Naive thymus-derived CD8-positive, alpha-beta T cell (primary cell): Measurements from ENCODE around the gene FNIP2. TPM values are rescaled to one million over a fixed set of nuclear protein-coding genes. Genes with fewer than 3 reads are reported as not detected.
A peak's percentile ranks its signal among the peaks of the same experiment; 100 is the strongest.

Experiments
- ATAC-seq, 2 donors: fragments of 150-1000 bp; cut with Tn5 transposase in 1 of 2; sonication (Bioruptor Pico), chemical (Tn5 transposase) in 1 of 2; 1 replicate in 1 of 2; 2 replicates in 1 of 2; pipeline ENCODE4 v1.10.0; 2021; ENCODE audit warnings: mild to moderate bottlenecking in 2 of 2, moderate library complexity in 2 of 2
- POLR2A ChIA-PET: fragments of 350-600 bp; sonication (Branson Sonifier 250); formaldehyde crosslinking; loops from one replicate; lab custom pipeline; 2021; ENCODE audit warnings: antibody characterized with exemption; lab: Charles Lee
- DNase-seq, 10 donors: peaks; one replicate each; pipeline versions ENCODE4 v3.0.0 to v3.0.0-alpha.2; 2020 to 2022
- H3K27ac Mint-ChIP-seq, 10 donors: one replicate each; pipeline ENCODE4 v1.8.0; 2020 to 2022; ENCODE audit warnings: mild to moderate bottlenecking in 10 of 10, mixed read lengths in 10 of 10, moderate library complexity in 4 of 10, inconsistent platforms in 1 of 10
- H3K27me3 Mint-ChIP-seq, 5 donors: one replicate each; pipeline ENCODE4 v1.8.0; 2021 to 2022; ENCODE audit warnings: mixed read lengths in 5 of 5
- H3K36me3 Mint-ChIP-seq, 3 donors: one replicate each; pipeline ENCODE4 v1.8.0; 2020 to 2022; ENCODE audit warnings: mixed read lengths in 3 of 3, mild to moderate bottlenecking in 2 of 3, inconsistent platforms in 1 of 3
- H3K4me1 Mint-ChIP-seq, 4 donors: one replicate each; pipeline ENCODE4 v1.8.0; 2021 to 2022; ENCODE audit warnings: mixed read lengths in 4 of 4
- H3K4me3 Mint-ChIP-seq, 10 donors: one replicate each; pipeline ENCODE4 v1.8.0; 2020 to 2022; ENCODE audit warnings: mild to moderate bottlenecking in 10 of 10, mixed read lengths in 10 of 10, moderate library complexity in 6 of 10, inconsistent platforms in 1 of 10
- H3K9me3 Mint-ChIP-seq, 9 donors: one replicate each; pipeline ENCODE4 v1.8.0; 2020 to 2022; ENCODE audit warnings: mixed read lengths in 9 of 9, mild to moderate bottlenecking in 3 of 9, inconsistent platforms in 1 of 9, moderate library complexity in 1 of 9
- polyA plus RNA-seq, 3 donors: library from polyadenylated mRNA; unstranded; fragments of 300-500 nt; fragmentation: Illumina TruSeq; gene quantifications; one replicate each; pipeline ENCODE4 v1.2.3, GENCODE V29; 2021
- total RNA-seq, 8 experiments: library from RNA in 2 of 8; stranded (reverse) in 2 of 8; gene quantifications; one replicate each; pipeline ENCODE4 v1.2.3 and lab custom pipeline; 2021 to 2026

The FNIP2 gene
- total and polyA plus RNA-seq, 5 experiments from 2014 or later: 2.5 to 10.1 (median 6.7) TPM

DNA sequence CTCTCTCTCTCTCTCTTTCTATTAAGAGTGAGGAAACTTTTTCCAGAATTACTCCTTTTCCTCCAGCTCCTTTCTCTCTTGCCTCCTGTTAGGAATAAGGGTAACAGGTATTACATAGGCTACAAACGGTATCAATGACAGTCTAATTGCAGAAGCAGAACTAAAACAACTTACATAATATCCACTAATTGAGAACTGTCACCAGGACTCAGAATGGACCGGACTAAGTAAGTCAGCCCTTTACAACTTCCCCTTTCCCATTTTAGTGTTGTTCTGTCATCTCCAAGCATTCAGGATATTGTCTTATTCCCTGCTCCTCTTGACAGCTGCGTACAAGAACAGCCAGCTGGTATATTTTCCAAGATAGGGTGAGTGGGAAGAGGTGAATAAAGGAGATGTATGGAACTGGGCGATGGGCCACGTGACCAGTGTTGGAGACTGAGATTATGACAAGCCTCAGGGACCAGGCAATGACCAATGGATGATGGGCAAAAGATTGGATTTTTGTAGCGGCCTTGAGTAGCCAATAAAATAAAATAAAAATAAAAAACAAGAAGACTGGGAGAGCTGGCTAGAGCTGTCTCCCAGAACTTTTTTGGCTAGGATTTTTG, 2.3 kb upstream of the FNIP2 start:
- H3K27ac Mint-ChIP-seq: peak overlapping the region in 2 of 10 donors; percentile 79 to 82
- H3K4me1 Mint-ChIP-seq: peaks cover 3 to 34% (median 29%) of the 10 kb centered on the region in 4 donors
- H3K9me3 Mint-ChIP-seq: no peaks in the 10 kb centered on the region
- POLR2A ChIA-PET: no interaction called here
- H3K4me3 Mint-ChIP-seq: peak overlapping the region in 3 of 10 donors; percentile 8 to 69 (median 19)
- ATAC-seq (no peak), DNase-seq (no peak)
- peaks cover 0 to 16% (median 4%) of the 10 kb centered on the region in 5 donors for H3K27me3 Mint-ChIP-seq
- H3K36me3 Mint-ChIP-seq: no peaks in the 10 kb centered on the region

- DNase-seq (no peak), ATAC-seq (no peak)
- H3K36me3 Mint-ChIP-seq: no peaks in the 10 kb centered on the region
- H3K9me3 Mint-ChIP-seq: no peaks in the 10 kb centered on the region
- H3K4me3 Mint-ChIP-seq: peak overlapping the region in 8 of 10 donors; percentile 7 to 100 (median 84)
- H3K27ac Mint-ChIP-seq: peak overlapping the region in 7 of 10 donors; percentile 52 to 97 (median 93)
- H3K4me1 Mint-ChIP-seq: peaks cover 7 to 41% (median 36%) of the 10 kb centered on the region in 4 donors
- POLR2A ChIA-PET: interaction anchor here (2.4 kb wide), 1 partner anchor 11 kb away, joined by 7 read pairs; no protein-coding TSS in a partner anchor
- H3K27me3 Mint-ChIP-seq: peaks cover 0 to 14% (median 0%) of the 10 kb centered on the region in 5 donors
Measured at GRCh38 chr4:158767451-158767850, 1.4 kb upstream of the FNIP2 start.

DNA sequence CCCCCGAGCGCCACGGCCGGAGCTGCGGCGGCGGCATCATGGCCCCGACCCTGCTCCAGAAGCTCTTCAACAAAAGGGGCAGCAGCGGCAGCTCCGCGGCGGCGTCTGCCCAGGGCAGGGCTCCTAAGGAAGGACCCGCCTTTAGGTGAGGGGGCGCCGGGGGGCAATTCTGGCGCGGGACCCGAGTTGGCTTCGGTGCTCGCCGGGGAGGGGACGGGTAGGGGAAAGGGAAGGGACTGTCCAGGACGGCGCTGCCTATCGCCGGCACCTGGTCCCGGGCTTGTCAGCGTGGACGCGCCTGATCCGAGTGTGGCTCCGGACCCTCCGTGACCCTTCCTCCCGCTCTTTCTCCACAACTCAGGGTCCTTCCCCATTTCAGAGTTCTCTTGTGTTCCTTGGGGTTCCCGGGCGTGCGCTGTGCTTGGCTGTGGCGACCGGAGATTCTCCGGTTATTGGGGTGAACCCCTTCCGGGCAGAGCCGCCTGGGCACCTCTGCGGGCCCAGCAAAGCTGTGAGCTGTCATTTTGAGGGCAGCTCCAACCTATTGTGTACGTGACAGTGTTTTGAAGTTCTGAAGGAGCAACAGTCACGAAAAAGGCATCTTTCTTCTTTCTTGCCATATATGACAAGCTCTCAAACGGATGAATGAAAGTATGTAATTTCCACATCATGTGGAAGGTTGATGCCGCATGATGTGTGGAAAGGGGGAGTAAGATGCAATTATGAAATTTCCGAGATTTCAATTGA, 522 bp downstream of the FNIP2 start:
- Mint-ChIP-seq H3K27me3 (peaks cover 0 to 4% (median 0%) of the 10 kb centered on the region in 5 donors), H3K4me3 (peak overlapping the region; percentile 97 to 100 (median 98)), H3K27ac (peak overlapping the region; percentile 88 to 99 (median 97)), H3K9me3 (no peaks in the 10 kb centered on the region), H3K36me3 (no peaks in the 10 kb centered on the region), H3K4me1 (peaks cover 7 to 47% (median 39%) of the 10 kb centered on the region in 4 donors)
- DNase-seq (peak; percentile 7 to 71 (median 44)), ATAC-seq (peak; percentile 41 to 58)
- POLR2A ChIA-PET: interaction anchor here (1.1 to 2.4 kb wide), 2 partner anchors 9 to 33 kb away, joined by 4 to 7 read pairs; no protein-coding TSS in a partner anchor

DNA sequence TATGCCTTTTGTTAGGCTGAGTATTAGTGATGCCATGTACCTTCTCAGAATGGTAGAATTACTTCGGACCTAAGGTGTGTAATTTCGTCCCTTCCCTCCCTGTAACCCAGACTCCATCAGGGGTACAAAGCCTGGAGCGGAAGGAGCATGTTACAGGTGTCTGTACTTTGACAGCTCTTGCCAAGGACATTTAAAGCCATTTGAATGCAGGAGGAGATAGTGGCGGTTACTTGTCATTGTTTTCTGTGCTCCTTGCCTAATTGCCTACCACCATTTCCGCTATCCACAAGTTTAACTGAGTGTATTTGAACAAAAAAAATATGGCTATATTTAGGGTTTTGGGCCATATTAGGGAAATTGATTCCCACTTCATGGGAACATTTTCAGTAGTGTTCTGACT, 1.8 kb downstream of the FNIP2 start:
- Mint-ChIP-seq H3K27me3 (peaks cover 0 to 4% (median 0%) of the 10 kb centered on the region in 5 donors), H3K9me3 (no peaks in the 10 kb centered on the region), H3K27ac (peak overlapping the region in 9 of 10 donors; percentile 5 to 99 (median 76)), H3K36me3 (no peaks in the 10 kb centered on the region), H3K4me3 (peak overlapping the region; percentile 9 to 100 (median 98)), H3K4me1 (peaks cover 7 to 55% (median 45%) of the 10 kb centered on the region in 4 donors)
- POLR2A ChIA-PET: no interaction called here
- DNase-seq: no peak
- ATAC-seq: no peak

DNA sequence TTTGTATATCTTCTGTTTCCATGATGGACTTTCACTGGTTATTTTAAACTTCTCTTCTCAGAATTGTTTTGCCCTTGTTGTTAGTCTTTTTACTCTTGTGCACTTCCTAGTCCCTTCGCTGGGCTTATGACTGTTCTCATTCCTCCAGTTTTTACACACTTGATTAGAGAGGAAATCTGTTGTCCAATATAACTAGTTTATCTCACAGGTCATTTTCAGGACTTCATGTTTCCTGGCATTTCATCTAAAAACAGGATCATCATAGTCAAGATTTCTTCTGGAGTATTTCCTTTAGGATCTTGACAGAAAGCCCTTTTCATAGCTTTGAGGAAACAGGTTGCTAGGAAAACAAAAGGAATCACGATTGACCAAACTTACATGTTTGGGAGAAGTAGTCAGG, 3.0 kb downstream of the FNIP2 start:
- no peaks in the 10 kb centered on the region for H3K9me3 Mint-ChIP-seq
- H3K36me3 Mint-ChIP-seq: no peaks in the 10 kb centered on the region
- no peak for ATAC-seq
- DNase-seq: no peak
- peak overlapping the region in 6 of 10 donors; percentile 0 to 70 (median 41) for H3K27ac Mint-ChIP-seq
- peaks cover 7 to 55% (median 49%) of the 10 kb centered on the region in 4 donors for H3K4me1 Mint-ChIP-seq
- H3K4me3 Mint-ChIP-seq: peak overlapping the region in 1 of 10 donors; percentile 25
- POLR2A ChIA-PET: no interaction called here
- H3K27me3 Mint-ChIP-seq: peaks cover 0 to 2% (median 0%) of the 10 kb centered on the region in 5 donors

DNA sequence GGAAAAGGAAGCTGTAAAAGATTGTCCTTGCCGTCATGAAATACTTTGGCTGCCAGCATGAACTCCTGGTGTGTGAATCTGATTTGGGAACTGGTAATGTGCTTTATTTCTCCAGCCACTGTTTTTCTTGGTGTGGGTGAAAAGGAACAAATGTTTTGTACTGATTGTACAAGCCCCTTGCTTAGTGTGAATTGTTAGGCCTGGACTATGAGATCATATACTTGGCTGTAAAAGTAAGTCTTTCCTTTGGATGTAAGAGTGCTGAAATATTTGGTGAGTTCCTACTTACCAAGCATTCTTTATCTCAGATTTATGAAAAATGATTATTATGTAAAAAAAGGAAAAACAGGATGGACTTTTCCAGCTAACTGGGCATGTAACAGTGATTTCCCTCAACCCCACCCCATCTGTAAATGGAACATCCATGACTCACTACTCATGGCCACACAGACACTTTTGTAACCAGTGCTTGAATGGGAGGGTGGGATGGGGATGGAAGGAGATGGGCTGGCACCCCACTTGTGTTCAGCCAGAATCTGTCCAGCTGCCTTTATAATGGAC, 6.3 kb downstream of the FNIP2 start:
- DNase-seq: no peak
- peaks cover 13 to 60% (median 52%) of the 10 kb centered on the region in 4 donors for H3K4me1 Mint-ChIP-seq
- H3K36me3 Mint-ChIP-seq: no peaks in the 10 kb centered on the region
- no peak overlapping the region for H3K4me3 Mint-ChIP-seq
- H3K27me3 Mint-ChIP-seq: peaks cover 0 to 2% (median 0%) of the 10 kb centered on the region in 5 donors
- peak overlapping the region in 4 of 10 donors; percentile 6 to 43 (median 26) for H3K27ac Mint-ChIP-seq
- no peaks in the 10 kb centered on the region for H3K9me3 Mint-ChIP-seq
- no peak for ATAC-seq
- POLR2A ChIA-PET: no interaction called here

DNA sequence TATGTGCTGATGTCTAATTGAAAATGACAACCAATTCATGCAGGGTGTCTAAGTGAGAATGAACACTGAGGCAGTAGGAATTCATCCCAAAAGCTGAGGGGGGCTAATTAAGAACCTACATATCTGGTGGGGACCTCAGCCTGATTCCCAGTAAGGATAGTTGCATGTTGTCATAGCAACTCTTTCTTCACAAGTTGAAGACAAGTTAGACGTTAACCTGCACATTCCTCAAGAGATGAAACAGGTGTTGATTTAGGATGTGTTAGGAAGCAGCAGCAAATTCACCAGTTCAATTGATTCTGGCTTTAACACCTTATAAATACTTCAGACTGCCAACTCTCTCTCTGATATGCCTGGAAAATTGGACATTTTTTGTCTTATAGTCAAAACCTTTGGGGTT, 7.3 kb downstream of the FNIP2 start:
- no peak overlapping the region for H3K4me3 Mint-ChIP-seq
- ATAC-seq: no peak
- H3K4me1 Mint-ChIP-seq: peaks cover 10 to 55% (median 42%) of the 10 kb centered on the region in 4 donors
- H3K27ac Mint-ChIP-seq: no peak overlapping the region
- no peaks in the 10 kb centered on the region for H3K9me3 Mint-ChIP-seq
- POLR2A ChIA-PET: no interaction called here
- no peak for DNase-seq
- H3K27me3 Mint-ChIP-seq: peaks cover 0 to 4% (median 0%) of the 10 kb centered on the region in 5 donors
- H3K36me3 Mint-ChIP-seq: no peaks in the 10 kb centered on the region

GRCh38 chr4:158777423-158778155, 8.8 kb downstream of the FNIP2 start:
- ATAC-seq: peak; percentile 16 to 28
- Mint-ChIP-seq H3K4me1 (peaks cover 14 to 50% (median 38%) of the 10 kb centered on the region in 4 donors), H3K27me3 (peaks cover 0 to 4% (median 0%) of the 10 kb centered on the region in 5 donors), H3K4me3 (peak overlapping the region in 9 of 10 donors; percentile 34 to 80 (median 69)), H3K9me3 (no peaks in the 10 kb centered on the region), H3K27ac (peak overlapping the region in 6 of 10 donors; percentile 23 to 85 (median 60)), H3K36me3 (no peaks in the 10 kb centered on the region)
- no peak for DNase-seq
- POLR2A ChIA-PET: interaction anchor here (1.0 kb wide), 1 partner anchor 17 kb away, joined by 3 read pairs; no protein-coding TSS in a partner anchor

- Mint-ChIP-seq H3K27me3 (peaks cover 0 to 4% (median 0%) of the 10 kb centered on the region in 5 donors), H3K4me1 (peaks cover 14 to 50% (median 41%) of the 10 kb centered on the region in 4 donors), H3K9me3 (no peaks in the 10 kb centered on the region), H3K4me3 (peak overlapping the region; percentile 34 to 80 (median 69)), H3K36me3 (no peaks in the 10 kb centered on the region), H3K27ac (peak overlapping the region in 8 of 10 donors; percentile 6 to 85 (median 57))
- peak; percentile 79 to 85 for ATAC-seq
- POLR2A ChIA-PET: interaction anchor here (1.0 to 1.6 kb wide), 2 partner anchors 10 to 17 kb away, joined by 3 to 7 read pairs; partner anchors contain the start of gene FNIP2
- DNase-seq: peak in 3 of 10 donors; percentile 15 to 24 (median 20)
Measured at GRCh38 chr4:158778156-158778711, 9.4 kb downstream of the FNIP2 start.

GRCh38 chr4:158778712-158779111, 9.9 kb downstream of the FNIP2 start:
- peaks cover 0 to 4% (median 0%) of the 10 kb centered on the region in 5 donors for H3K27me3 Mint-ChIP-seq
- no peaks in the 10 kb centered on the region for H3K9me3 Mint-ChIP-seq
- ATAC-seq: no peak
- no peaks in the 10 kb centered on the region for H3K36me3 Mint-ChIP-seq
- no peak for DNase-seq
- H3K27ac Mint-ChIP-seq: no peak overlapping the region
- peak overlapping the region in 1 of 10 donors; percentile 29 for H3K4me3 Mint-ChIP-seq
- POLR2A ChIA-PET: interaction anchor here (1.6 kb wide), 1 partner anchor 10 kb away, joined by 7 read pairs; the partner anchor contains the start of gene FNIP2
- H3K4me1 Mint-ChIP-seq: peaks cover 14 to 53% (median 45%) of the 10 kb centered on the region in 4 donors

- no peak for ATAC-seq
- H3K9me3 Mint-ChIP-seq: no peaks in the 10 kb centered on the region
- DNase-seq: no peak
- peaks cover 0 to 9% (median 0%) of the 10 kb centered on the region in 5 donors for H3K27me3 Mint-ChIP-seq
- POLR2A ChIA-PET: no interaction called here
- H3K4me1 Mint-ChIP-seq: peaks cover 20 to 61% (median 45%) of the 10 kb centered on the region in 4 donors
- H3K27ac Mint-ChIP-seq: peak overlapping the region in 2 of 10 donors; percentile 25 to 29
- no peaks in the 10 kb centered on the region for H3K36me3 Mint-ChIP-seq
- H3K4me3 Mint-ChIP-seq: no peak overlapping the region
Measured at GRCh38 chr4:158781963-158782362, 13.1 kb downstream of the FNIP2 start.
